ENCODE measurements around the gene TEKT3. TPM values are rescaled to one million over a fixed set of nuclear protein-coding genes. Genes with fewer than 3 reads are reported as not detected.

TEKT3 gene
- total and polyA plus RNA-seq, 8 donors, result 0.41 to 3.6 (median 2.9) TPM

- Histone ChIP-seq H3K9me3 (no peaks in the 10 kb centered on the region), H3K36me3 (no peaks in the 10 kb centered on the region), H3K27me3 (no peaks in the 10 kb centered on the region), H3K27ac (no peak overlapping the region), H3K4me3 (no peak overlapping the region), H3K4me1 (peaks cover 5% of the 10 kb centered on the region in 2 donors)
- intact Hi-C loops (cut with DNase I), result no loop called here
- no peak for ATAC-seq
- TF ChIP-seq CTCF (IDR thresholded peaks at IDR 0.05), result no peak
- DNase-seq, result no peak
These were observed 69.7 kb downstream of the TEKT3 start for GRCh38 chr17:15271741-15272140.

GRCh38 chr17:15270628-15271381 lies 70.6 kb downstream of the TEKT3 start:
- H3K4me1 ChIP-seq, result peaks cover 5% of the 10 kb centered on the region in 2 donors
- H3K27me3 ChIP-seq, result no peaks in the 10 kb centered on the region
- H3K4me3 ChIP-seq, result no peak overlapping the region
- H3K36me3 ChIP-seq, result no peaks in the 10 kb centered on the region
- intact Hi-C loops (cut with DNase I), result no loop called here
- TF ChIP-seq CTCF (IDR thresholded peaks at IDR 0.05), result no peak
- no peak overlapping the region for H3K27ac ChIP-seq
- no peak for ATAC-seq
- DNase-seq, result no peak
- H3K9me3 ChIP-seq, result no peaks in the 10 kb centered on the region

GRCh38 chr17:15269780-15270089 lies 71.7 kb downstream of the TEKT3 start:
- Histone ChIP-seq H3K27me3 (peaks cover 0 to 10% of the 10 kb centered on the region in 2 donors), H3K9me3 (no peaks in the 10 kb centered on the region), H3K27ac (no peak overlapping the region), H3K4me3 (no peak overlapping the region), H3K36me3 (no peaks in the 10 kb centered on the region), H3K4me1 (peaks cover 5% of the 10 kb centered on the region in 2 donors)
- intact Hi-C loops (cut with DNase I), result no loop called here
- no peak for ATAC-seq
- no peak for DNase-seq
- no peak for TF ChIP-seq CTCF (IDR thresholded peaks at IDR 0.05)

DNA sequence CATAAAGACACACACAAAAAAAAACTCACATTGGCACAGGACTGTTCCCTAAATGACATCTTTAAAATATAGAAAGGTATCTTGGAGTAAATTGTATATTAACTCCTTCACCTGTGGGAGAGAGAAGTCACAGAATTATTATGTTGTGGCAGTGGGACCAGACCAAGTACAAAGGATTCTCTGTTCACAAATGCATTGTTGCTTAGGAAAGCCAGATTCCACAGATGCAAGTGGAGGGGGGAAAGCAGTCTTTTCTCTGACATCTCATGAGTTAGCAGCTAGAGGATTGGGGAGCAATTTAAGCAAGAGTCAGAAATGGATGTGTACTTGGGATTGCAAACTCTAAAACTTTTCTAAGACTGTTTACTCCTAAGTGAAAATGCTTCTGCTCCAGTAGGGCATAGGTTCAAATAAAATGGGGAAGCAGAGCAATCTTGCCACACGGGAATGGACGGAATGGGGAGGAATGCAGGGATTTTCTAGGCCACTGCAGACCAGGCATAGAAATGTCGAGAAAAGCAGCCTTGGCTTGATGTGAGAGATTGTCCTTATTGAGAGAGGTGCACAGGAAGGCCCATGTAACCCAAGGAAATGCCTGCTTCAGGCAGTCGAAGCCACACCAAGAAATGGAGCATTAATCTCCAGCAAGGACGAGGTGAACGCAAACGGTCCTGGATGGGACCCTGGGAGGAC lies 72.2 kb downstream of the TEKT3 start:
- Histone ChIP-seq H3K9me3 (no peaks in the 10 kb centered on the region), H3K27me3 (peaks cover 0 to 15% of the 10 kb centered on the region in 2 donors), H3K4me1 (peaks cover 5% of the 10 kb centered on the region in 2 donors), H3K36me3 (no peaks in the 10 kb centered on the region), H3K27ac (no peak overlapping the region), H3K4me3 (no peak overlapping the region)
- DNase-seq, result no peak
- no peak for ATAC-seq
- no peak for TF ChIP-seq CTCF (IDR thresholded peaks at IDR 0.05)
- intact Hi-C loops (cut with DNase I), result no loop called here

DNA sequence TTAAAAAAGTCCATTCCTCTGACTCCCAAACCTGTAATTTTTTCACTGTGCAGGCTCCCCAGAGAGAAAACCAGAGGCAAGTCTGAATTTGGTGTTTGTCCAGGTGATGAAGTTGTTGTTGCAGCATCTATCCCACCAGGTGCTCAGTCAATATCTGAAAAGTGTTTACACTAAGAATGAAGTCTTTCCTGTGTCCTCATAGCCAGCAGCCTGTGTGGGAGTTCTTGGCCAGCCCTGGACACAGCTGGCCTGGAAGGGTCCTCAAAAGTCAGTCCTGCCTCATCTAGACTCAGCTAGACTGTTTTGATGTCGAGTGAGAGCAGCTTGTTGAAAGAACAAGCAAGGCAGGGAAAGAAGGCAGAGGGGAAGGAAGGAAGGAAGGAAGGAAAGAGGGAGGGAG lies 72.9 kb downstream of the TEKT3 start:
- TF ChIP-seq CTCF (IDR thresholded peaks at IDR 0.05), result no peak
- Histone ChIP-seq H3K9me3 (no peaks in the 10 kb centered on the region), H3K4me3 (no peak overlapping the region), H3K27me3 (peaks cover 0 to 22% of the 10 kb centered on the region in 2 donors), H3K4me1 (peaks cover 5 to 6% of the 10 kb centered on the region in 2 donors), H3K27ac (no peak overlapping the region), H3K36me3 (no peaks in the 10 kb centered on the region)
- DNase-seq (no peak), ATAC-seq (no peak)
- intact Hi-C loops (cut with DNase I), result no loop called here

Measured in left lung (tissue), 10 donors.